HepG2 (cell line): Measurements from ENCODE around the gene CATSPERD. TPM values are rescaled to one million over a fixed set of nuclear protein-coding genes. Genes with fewer than 3 reads are reported as not detected.

Source experiments
- BCL6 ChIP-seq: IDR thresholded peaks from 2 replicates; pipeline ENCODE4 v1.6.1; 2016; ENCODE audit warnings: missing genetic modification reagents, missing compliant biosample characterization
- BHLHE40 ChIP-seq: IDR thresholded peaks from 2 replicates; pipeline ENCODE4 v1.6.1; 2011; ENCODE audit warnings: low read length, improper control_type of control experiment
- HNRNPK ChIP-seq: fragments of 200-400 bp; formaldehyde crosslinking; IDR thresholded peaks from 2 replicates; pipeline ENCODE4 v1.6.1; 2018; ENCODE audit warnings: low read length, low read depth, moderate library complexity, mild to moderate bottlenecking; ENCODE audit not compliant: poor library complexity, severe bottlenecking
- RBM39 ChIP-seq: fragments of 200-400 bp; formaldehyde crosslinking; IDR thresholded peaks from one replicate; pipeline ENCODE4 v1.6.1; 2018; ENCODE audit warnings: antibody characterized with exemption, mild to moderate bottlenecking, low read depth, low read length; ENCODE audit not compliant: poor library complexity, severe bottlenecking
- REPIN1 ChIP-seq: sonication (generic); formaldehyde crosslinking; IDR thresholded peaks from 2 replicates; pipeline ENCODE4 v1.8.0; 2022; ENCODE audit warnings: missing genetic modification reagents, low read depth, mild to moderate bottlenecking, borderline replicate concordance
- SOX13 ChIP-seq, 3 experiments: fragments of 450-650 bp in 1 of 3; sonication (generic) in 1 of 3; formaldehyde crosslinking in 1 of 3; IDR thresholded peaks in 2 of 3; conservative IDR thresholded peaks in 1 of 3; 2 replicates each; pipeline versions ENCODE4 v1.5.0 to v1.6.1; 2016 to 2020; ENCODE audit warnings: antibody characterized with exemption in 1 of 3, mild to moderate bottlenecking in 1 of 3, missing compliant biosample characterization in 1 of 3, missing genetic modification reagents in 1 of 3, moderate library complexity in 1 of 3
- ZMAT3 ChIP-seq: sonication (generic); formaldehyde crosslinking; conservative IDR thresholded peaks from 2 replicates; pipeline ENCODE4 v1.7.0; 2021; ENCODE audit warnings: missing genetic modification reagents
- ZNF12 ChIP-seq: sonication (generic); formaldehyde crosslinking; IDR thresholded peaks from 2 replicates; pipeline ENCODE4 v1.5.0; 2020; ENCODE audit warnings: missing genetic modification reagents
- ZNF205 ChIP-seq: IDR thresholded peaks from 2 replicates; pipeline ENCODE4 v1.6.1; 2018; ENCODE audit warnings: missing biosample characterization, missing genetic modification reagents
- ZNF225 ChIP-seq: sonication (generic); formaldehyde crosslinking; IDR thresholded peaks from 2 replicates; pipeline ENCODE4 v1.4.0; 2020; ENCODE audit warnings: mild to moderate bottlenecking, missing genetic modification reagents
- ZNF44 ChIP-seq: sonication (generic); formaldehyde crosslinking; IDR thresholded peaks from 2 replicates; pipeline ENCODE4 v1.5.1; 2020; ENCODE audit warnings: mild to moderate bottlenecking, missing genetic modification reagents
- ZNF441 ChIP-seq: sonication (generic); formaldehyde crosslinking; IDR thresholded peaks from 2 replicates; pipeline ENCODE4 v1.7.0; 2021; ENCODE audit warnings: missing genetic modification reagents, borderline replicate concordance
- ZNF598 ChIP-seq: sonication (generic); formaldehyde crosslinking; IDR thresholded peaks from 2 replicates; pipeline ENCODE4 v1.5.1; 2020; ENCODE audit warnings: mild to moderate bottlenecking, missing genetic modification reagents, borderline replicate concordance
- ZNF616 ChIP-seq: sonication (generic); formaldehyde crosslinking; IDR thresholded peaks from 2 replicates; pipeline ENCODE4 v1.5.0; 2020; ENCODE audit warnings: low read depth, mild to moderate bottlenecking, missing genetic modification reagents
- ZNF691 ChIP-seq: sonication (generic); formaldehyde crosslinking; IDR thresholded peaks from 2 replicates; pipeline ENCODE4 v1.4.0; 2020; ENCODE audit warnings: missing genetic modification reagents, low read depth, mild to moderate bottlenecking, borderline replicate concordance
- ZNF709 ChIP-seq: sonication (generic); formaldehyde crosslinking; IDR thresholded peaks from 2 replicates; pipeline ENCODE4 v1.5.0; 2020; ENCODE audit warnings: mild to moderate bottlenecking, missing genetic modification reagents
- ZNF761 ChIP-seq: sonication (generic); formaldehyde crosslinking; conservative IDR thresholded peaks from 2 replicates; pipeline ENCODE4 v1.4.0; 2020; ENCODE audit warnings: mild to moderate bottlenecking, missing genetic modification reagents
- polyA plus RNA-seq, 8 experiments: library from polyadenylated mRNA; depleted of rRNA in 3 of 8; stranded (reverse) in 7 of 8; unstranded in 1 of 8; fragments of >200 nt; fragmentation: Illumina TruSeq in 4 of 8; extraction: Trizol in 4 of 8; gene quantifications; 2 replicates each; pipeline versions ENCODE4 v1.2.1 to v1.2.3, GENCODE V29; 2011 to 2016; ENCODE audit warnings: low read depth in 4 of 8, missing spikeins in 1 of 8, mixed read lengths in 1 of 8; ENCODE audit not compliant: insufficient read depth in 1 of 8
- total RNA-seq, 5 experiments: library from RNA; depleted of rRNA; stranded (reverse); fragments of >200 nt; fragmentation: Illumina TruSeq; extraction: Trizol; gene quantifications; 2 replicates each; pipeline ENCODE4 v1.2.3, GENCODE V29; 2016; ENCODE audit warnings: low read depth in 1 of 5
- TF ChIP-seq, protein P1 (sequence below): sonication (generic); formaldehyde crosslinking; IDR thresholded peaks from 2 replicates; pipeline ENCODE4 v1.4.0; 2020; ENCODE audit warnings: missing genetic modification reagents
- TF ChIP-seq, protein P2 (sequence below): sonication (generic); formaldehyde crosslinking; IDR thresholded peaks from 2 replicates; pipeline ENCODE4 v1.4.0; 2020; ENCODE audit warnings: missing genetic modification reagents
- TF ChIP-seq, protein P3 (sequence below): sonication (generic); formaldehyde crosslinking; IDR thresholded peaks from 2 replicates; pipeline ENCODE4 v1.4.0; 2020; ENCODE audit warnings: missing genetic modification reagents

Gene CATSPERD
- total and polyA plus RNA-seq, 2 of the 13 experiments (the other 11 are each of a cell fraction or from before 2014, with no cell fraction given): 0.04 TPM; not detected in 1

DNA sequence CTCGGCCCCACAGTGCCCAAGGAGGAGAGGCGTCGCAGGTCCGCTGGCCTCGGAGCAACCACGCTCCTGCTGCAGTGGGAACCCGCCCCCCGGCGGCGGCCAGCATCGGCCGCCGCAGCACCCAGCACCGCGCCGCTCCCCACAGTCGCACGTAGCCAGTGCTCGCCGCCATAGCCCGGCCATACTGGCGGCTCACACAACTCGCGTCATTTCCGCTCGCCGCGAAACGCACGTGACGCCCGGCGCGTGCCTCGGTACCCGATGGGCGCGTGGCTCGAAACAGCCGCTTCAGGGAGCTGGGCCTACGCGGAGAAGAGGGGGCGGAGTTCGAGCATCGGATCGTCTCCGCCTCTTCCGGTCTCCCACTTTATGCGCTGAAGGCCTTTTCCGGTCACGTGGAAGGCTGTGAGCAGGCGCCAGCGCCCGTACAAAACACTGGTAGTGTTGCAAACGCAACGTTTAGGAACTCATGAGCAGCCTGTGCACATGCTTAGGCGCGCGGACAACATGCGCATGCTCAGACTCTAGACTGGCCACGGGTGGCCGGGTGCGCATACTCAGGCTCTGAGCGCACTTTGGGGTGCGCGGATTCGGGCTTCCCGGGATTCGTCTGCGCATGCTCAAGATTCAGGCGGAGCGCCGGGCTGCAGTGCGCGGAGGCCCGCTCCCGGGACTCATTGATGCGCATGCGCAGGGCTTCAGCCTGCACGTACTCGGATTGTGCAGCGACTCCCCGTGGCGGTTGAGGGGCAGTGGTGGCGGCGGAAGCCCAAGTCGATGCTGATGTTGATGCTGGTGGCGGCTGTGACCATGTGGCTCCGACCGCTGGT is at the start of gene CATSPERD, which contains the start of gene LONP1 (continued):
- TF ChIP-seq, protein P1, sequence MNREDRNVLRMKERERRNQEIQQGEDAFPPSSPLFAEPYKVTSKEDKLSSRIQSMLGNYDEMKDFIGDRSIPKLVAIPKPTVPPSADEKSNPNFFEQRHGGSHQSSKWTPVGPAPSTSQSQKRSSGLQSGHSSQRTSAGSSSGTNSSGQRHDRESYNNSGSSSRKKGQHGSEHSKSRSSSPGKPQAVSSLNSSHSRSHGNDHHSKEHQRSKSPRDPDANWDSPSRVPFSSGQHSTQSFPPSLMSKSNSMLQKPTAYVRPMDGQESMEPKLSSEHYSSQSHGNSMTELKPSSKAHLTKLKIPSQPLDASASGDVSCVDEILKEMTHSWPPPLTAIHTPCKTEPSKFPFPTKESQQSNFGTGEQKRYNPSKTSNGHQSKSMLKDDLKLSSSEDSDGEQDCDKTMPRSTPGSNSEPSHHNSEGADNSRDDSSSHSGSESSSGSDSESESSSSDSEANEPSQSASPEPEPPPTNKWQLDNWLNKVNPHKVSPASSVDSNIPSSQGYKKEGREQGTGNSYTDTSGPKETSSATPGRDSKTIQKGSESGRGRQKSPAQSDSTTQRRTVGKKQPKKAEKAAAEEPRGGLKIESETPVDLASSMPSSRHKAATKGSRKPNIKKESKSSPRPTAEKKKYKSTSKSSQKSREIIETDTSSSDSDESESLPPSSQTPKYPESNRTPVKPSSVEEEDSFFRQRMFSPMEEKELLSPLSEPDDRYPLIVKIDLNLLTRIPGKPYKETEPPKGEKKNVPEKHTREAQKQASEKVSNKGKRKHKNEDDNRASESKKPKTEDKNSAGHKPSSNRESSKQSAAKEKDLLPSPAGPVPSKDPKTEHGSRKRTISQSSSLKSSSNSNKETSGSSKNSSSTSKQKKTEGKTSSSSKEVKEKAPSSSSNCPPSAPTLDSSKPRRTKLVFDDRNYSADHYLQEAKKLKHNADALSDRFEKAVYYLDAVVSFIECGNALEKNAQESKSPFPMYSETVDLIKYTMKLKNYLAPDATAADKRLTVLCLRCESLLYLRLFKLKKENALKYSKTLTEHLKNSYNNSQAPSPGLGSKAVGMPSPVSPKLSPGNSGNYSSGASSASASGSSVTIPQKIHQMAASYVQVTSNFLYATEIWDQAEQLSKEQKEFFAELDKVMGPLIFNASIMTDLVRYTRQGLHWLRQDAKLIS (CRISPR knock-in tag): 0 out of 2 replicates have a peak, but pooled peaks have one; percentile 29
- TF ChIP-seq HNRNPK: peak; percentile 36
- TF ChIP-seq REPIN1 (CRISPR knock-in tag): peak; percentile 40; the same call in 1 of the 2 replicates
- TF ChIP-seq, protein P2, sequence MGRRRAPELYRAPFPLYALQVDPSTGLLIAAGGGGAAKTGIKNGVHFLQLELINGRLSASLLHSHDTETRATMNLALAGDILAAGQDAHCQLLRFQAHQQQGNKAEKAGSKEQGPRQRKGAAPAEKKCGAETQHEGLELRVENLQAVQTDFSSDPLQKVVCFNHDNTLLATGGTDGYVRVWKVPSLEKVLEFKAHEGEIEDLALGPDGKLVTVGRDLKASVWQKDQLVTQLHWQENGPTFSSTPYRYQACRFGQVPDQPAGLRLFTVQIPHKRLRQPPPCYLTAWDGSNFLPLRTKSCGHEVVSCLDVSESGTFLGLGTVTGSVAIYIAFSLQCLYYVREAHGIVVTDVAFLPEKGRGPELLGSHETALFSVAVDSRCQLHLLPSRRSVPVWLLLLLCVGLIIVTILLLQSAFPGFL: no peak
- TF ChIP-seq SOX13 (IDR thresholded peaks at IDR 0.05): 0 out of 2 replicates have a peak, but pooled peaks have one; percentile 25
- peak in 1 of 2 experiments; percentile 66; a peak in 2 of 4 replicates for TF ChIP-seq SOX13 (CRISPR knock-in tag; conservative IDR thresholded peaks at IDR 0.05 in 1 of 2, IDR thresholded peaks at IDR 0.05 in 1 of 2)
- peak; percentile 52; the same call in 1 of the 2 replicates for TF ChIP-seq ZNF691 (CRISPR knock-in tag)
- TF ChIP-seq RBM39: peak; percentile 72
- TF ChIP-seq BCL6 (CRISPR knock-in tag): peak; percentile 63; the same call in 1 of the 2 replicates
- peak; percentile 50; the same call in 1 of the 2 replicates for TF ChIP-seq ZNF205
- TF ChIP-seq ZNF616 (CRISPR knock-in tag): peak; percentile 72; the same call in 1 of the 2 replicates
- no peak; the same call in 1 of the 2 replicates for TF ChIP-seq ZNF598 (CRISPR knock-in tag)
- TF ChIP-seq ZNF761: peak; percentile 87
- peak; percentile 67; the same call in 1 of the 2 replicates for TF ChIP-seq ZNF441 (CRISPR knock-in tag)
- TF ChIP-seq ZNF12 (CRISPR knock-in tag): no peak
- TF ChIP-seq ZNF709 (CRISPR knock-in tag): 0 out of 2 replicates have a peak, but pooled peaks have one; percentile 22
- TF ChIP-seq BHLHE40: peak; percentile 100
- TF ChIP-seq, protein P3, sequence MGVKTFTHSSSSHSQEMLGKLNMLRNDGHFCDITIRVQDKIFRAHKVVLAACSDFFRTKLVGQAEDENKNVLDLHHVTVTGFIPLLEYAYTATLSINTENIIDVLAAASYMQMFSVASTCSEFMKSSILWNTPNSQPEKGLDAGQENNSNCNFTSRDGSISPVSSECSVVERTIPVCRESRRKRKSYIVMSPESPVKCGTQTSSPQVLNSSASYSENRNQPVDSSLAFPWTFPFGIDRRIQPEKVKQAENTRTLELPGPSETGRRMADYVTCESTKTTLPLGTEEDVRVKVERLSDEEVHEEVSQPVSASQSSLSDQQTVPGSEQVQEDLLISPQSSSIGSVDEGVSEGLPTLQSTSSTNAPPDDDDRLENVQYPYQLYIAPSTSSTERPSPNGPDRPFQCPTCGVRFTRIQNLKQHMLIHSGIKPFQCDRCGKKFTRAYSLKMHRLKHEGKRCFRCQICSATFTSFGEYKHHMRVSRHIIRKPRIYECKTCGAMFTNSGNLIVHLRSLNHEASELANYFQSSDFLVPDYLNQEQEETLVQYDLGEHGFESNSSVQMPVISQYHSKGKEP (CRISPR knock-in tag): peak; percentile 41; the same call in 1 of the 2 replicates
- 0 out of 2 replicates have a peak, but pooled peaks have one; percentile 43 for TF ChIP-seq ZNF225
- peak; percentile 98 for TF ChIP-seq ZMAT3 (CRISPR knock-in tag)
- peak; percentile 53; the same call in 1 of the 2 replicates for TF ChIP-seq ZNF44 (CRISPR knock-in tag)
